GM23338 (cell line): ENCODE measurements around the gene ARL14EP.

ENCODE experiments used
- CREB1 ChIP-seq: fragments of 250-450 bp; sonication (Bioruptor Pico); IDR thresholded peaks from 2 replicates; pipeline ENCODE4 v1.5.0; 2020; ENCODE audit warnings: low read depth, mild to moderate bottlenecking, moderate library complexity
- EZH2phosphoT487 ChIP-seq: fragments of 200-600 bp; sonication (generic); IDR thresholded peaks from one replicate; pipeline ENCODE4 v1.8.1; 2018; ENCODE audit warnings: antibody characterized with exemption; ENCODE audit not compliant: unreplicated experiment
- TF ChIP-seq, protein P1 (sequence below), 2 experiments: fragments of 200-600 bp in 1 of 2; sonication (generic) in 1 of 2; conservative IDR thresholded peaks; 2 replicates each; pipeline versions ENCODE4 v1.5.1 to v1.6.1; 2016 to 2017; ENCODE audit warnings: antibody characterized with exemption in 2 of 2, low read depth in 2 of 2, mild to moderate bottlenecking in 2 of 2, moderate library complexity in 1 of 2
- TF ChIP-seq, protein P2 (sequence below): IDR thresholded peaks from one replicate; pipeline ENCODE4 v1.6.1; 2018; ENCODE audit warnings: antibody characterized with exemption; ENCODE audit not compliant: unreplicated experiment

DNA sequence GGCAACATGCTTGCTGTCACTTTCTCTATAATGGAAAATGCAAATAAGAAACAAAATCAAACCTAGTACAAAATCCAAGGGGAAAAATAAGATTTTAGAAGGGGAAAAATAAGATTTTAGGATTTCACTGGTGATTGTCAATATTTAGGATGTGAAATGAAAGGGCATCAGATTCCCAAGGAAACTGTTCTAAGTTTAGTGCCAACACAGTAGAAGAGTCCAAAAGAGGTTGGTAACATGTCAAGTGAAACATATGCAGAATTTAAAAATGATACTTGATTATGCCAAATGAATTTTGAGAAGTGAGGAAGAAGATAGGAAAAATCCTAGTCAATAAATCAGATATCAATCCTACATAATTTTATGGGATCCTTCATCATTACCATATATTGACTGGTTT is 45.7 kb upstream of the ARL14EP start:
- TF ChIP-seq, protein P1, sequence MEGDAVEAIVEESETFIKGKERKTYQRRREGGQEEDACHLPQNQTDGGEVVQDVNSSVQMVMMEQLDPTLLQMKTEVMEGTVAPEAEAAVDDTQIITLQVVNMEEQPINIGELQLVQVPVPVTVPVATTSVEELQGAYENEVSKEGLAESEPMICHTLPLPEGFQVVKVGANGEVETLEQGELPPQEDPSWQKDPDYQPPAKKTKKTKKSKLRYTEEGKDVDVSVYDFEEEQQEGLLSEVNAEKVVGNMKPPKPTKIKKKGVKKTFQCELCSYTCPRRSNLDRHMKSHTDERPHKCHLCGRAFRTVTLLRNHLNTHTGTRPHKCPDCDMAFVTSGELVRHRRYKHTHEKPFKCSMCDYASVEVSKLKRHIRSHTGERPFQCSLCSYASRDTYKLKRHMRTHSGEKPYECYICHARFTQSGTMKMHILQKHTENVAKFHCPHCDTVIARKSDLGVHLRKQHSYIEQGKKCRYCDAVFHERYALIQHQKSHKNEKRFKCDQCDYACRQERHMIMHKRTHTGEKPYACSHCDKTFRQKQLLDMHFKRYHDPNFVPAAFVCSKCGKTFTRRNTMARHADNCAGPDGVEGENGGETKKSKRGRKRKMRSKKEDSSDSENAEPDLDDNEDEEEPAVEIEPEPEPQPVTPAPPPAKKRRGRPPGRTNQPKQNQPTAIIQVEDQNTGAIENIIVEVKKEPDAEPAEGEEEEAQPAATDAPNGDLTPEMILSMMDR (conservative IDR thresholded peaks at IDR 0.05; ENCODE audit: low read depth in 2 of 2) = no peak
- TF ChIP-seq CREB1 = no peak
- TF ChIP-seq, protein P2, sequence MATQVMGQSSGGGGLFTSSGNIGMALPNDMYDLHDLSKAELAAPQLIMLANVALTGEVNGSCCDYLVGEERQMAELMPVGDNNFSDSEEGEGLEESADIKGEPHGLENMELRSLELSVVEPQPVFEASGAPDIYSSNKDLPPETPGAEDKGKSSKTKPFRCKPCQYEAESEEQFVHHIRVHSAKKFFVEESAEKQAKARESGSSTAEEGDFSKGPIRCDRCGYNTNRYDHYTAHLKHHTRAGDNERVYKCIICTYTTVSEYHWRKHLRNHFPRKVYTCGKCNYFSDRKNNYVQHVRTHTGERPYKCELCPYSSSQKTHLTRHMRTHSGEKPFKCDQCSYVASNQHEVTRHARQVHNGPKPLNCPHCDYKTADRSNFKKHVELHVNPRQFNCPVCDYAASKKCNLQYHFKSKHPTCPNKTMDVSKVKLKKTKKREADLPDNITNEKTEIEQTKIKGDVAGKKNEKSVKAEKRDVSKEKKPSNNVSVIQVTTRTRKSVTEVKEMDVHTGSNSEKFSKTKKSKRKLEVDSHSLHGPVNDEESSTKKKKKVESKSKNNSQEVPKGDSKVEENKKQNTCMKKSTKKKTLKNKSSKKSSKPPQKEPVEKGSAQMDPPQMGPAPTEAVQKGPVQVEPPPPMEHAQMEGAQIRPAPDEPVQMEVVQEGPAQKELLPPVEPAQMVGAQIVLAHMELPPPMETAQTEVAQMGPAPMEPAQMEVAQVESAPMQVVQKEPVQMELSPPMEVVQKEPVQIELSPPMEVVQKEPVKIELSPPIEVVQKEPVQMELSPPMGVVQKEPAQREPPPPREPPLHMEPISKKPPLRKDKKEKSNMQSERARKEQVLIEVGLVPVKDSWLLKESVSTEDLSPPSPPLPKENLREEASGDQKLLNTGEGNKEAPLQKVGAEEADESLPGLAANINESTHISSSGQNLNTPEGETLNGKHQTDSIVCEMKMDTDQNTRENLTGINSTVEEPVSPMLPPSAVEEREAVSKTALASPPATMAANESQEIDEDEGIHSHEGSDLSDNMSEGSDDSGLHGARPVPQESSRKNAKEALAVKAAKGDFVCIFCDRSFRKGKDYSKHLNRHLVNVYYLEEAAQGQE = no peak
- TF ChIP-seq EZH2phosphoT487 = no peak
